HG03060 (cell line): ENCODE measurements around the gene ACSL1.
A peak's percentile ranks its signal among the peaks of the same experiment; 100 is the strongest.

Experiments
- ATAC-seq: cut with Tn5 transposase; IDR thresholded peaks from one replicate; pipeline ENCODE4 v1.9.1; 2021; ENCODE audit warnings: low read depth, moderate number of reproducible peaks; ENCODE audit not compliant: unreplicated experiment

Gene ACSL1

GRCh38 chr4:184812651-184813181, 13.1 kb downstream of the ACSL1 start:
- ATAC-seq = no peak

- no peak for ATAC-seq
Observed at GRCh38 chr4:184812199-184812542, 13.6 kb downstream of the ACSL1 start.

- no peak for ATAC-seq
Observed at GRCh38 chr4:184811526-184812198, 14.1 kb downstream of the ACSL1 start.

- ATAC-seq = no peak
Observed at GRCh38 chr4:184810720-184811119, 15.0 kb downstream of the ACSL1 start.

- ATAC-seq = no peak
Observed at GRCh38 chr4:184808713-184809050, 17.1 kb downstream of the ACSL1 start.

GRCh38 chr4:184807797-184808712, 17.7 kb downstream of the ACSL1 start:
- no peak for ATAC-seq

GRCh38 chr4:184807256-184807655, 18.5 kb downstream of the ACSL1 start:
- no peak for ATAC-seq

- no peak for ATAC-seq
Observed at GRCh38 chr4:184806711-184807110, 19.1 kb downstream of the ACSL1 start.

- no peak for ATAC-seq
Observed at GRCh38 chr4:184806229-184806550, 19.6 kb downstream of the ACSL1 start.

GRCh38 chr4:184805462-184806228, 20.1 kb downstream of the ACSL1 start:
- ATAC-seq = peak; percentile 87

GRCh38 chr4:184804621-184805020, 21.1 kb downstream of the ACSL1 start:
- ATAC-seq = no peak

GRCh38 chr4:184803874-184804273, 21.9 kb downstream of the ACSL1 start:
- no peak for ATAC-seq

- ATAC-seq = no peak
Observed at GRCh38 chr4:184803133-184803532, 22.6 kb downstream of the ACSL1 start.

GRCh38 chr4:184802697-184803015, 23.1 kb downstream of the ACSL1 start:
- no peak for ATAC-seq

- no peak for ATAC-seq
Observed at GRCh38 chr4:184801781-184802696, 23.7 kb downstream of the ACSL1 start.

- ATAC-seq = no peak
Observed at GRCh38 chr4:184798504-184798903, 27.3 kb downstream of the ACSL1 start.

- no peak for ATAC-seq
Observed at GRCh38 chr4:184796906-184797305, 28.9 kb downstream of the ACSL1 start.

- no peak for ATAC-seq
Observed at GRCh38 chr4:184795214-184795844, 30.4 kb downstream of the ACSL1 start.

- no peak for ATAC-seq
Observed at GRCh38 chr4:184794470-184794869, 31.3 kb downstream of the ACSL1 start.
